ENCODE data around the gene LMO7.
"Not testable (repeated sequence)": the region's sequence is repeated elsewhere in the genome, so short reads cannot be mapped to it uniquely, and the experiment has no call there.

The LMO7 gene

DNA sequence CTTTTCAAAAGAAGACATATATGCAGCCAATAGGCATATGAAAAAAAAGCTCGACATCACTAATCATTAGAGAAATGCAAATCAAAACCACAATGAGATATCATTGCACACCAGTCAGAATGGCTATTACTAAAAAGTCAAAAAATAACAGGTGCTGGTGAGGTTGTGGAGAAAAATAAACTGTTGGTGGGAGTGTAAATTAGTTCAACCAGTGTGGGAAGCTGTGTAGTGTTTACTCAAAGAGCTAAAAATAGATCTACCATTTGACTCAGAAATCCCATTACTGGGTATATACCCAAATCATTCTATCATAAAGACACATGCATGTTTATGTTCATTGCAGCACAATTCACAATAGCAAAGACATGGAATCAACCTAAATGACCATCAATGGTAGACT lies 106.9 kb downstream of the LMO7 start:
- not testable (repeated sequence) for DNase-seq (ENCODE audit: low read depth in 2 of 2)

DNA sequence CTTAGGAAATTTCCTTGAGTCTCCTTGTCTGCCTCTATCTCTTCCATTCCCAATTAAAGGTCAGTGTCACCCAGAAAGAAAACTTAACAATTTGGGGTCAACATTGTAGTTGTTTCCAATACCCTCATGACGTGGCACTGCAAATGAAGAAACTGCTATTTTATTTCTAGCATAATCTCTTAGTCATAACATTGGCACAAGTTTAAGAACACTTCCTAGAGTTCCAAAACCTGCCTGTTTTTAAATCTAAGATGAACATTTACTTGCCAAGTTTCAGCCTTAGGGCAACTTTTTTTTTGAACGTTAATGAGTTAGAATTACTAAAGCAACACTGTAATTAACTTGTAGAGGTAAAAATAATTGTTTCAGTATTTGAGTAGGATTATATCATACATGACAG lies 108.0 kb downstream of the LMO7 start:
- no peak for DNase-seq (ENCODE audit: low read depth in 2 of 2)

DNA sequence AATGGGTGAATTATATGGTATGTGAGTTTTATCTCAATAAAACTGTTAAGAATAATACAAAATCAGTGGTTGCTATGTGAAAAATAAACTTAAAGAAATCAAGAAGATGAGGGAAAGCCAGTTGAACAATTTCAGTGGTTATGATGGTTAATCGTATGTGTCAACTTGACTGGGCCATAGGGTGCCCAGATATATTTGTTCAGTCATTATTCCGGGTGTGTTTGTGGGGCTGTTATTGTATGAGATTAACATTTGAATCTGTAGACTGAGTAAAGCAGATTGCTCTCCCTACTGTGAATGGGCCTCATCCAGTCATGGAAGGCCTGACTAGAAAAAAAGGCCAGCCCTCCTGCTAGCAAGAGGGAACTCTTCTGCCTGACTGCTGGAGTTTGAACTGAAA lies 109.3 kb downstream of the LMO7 start:
- no peak for DNase-seq (ENCODE audit: low read depth in 2 of 2)

DNA sequence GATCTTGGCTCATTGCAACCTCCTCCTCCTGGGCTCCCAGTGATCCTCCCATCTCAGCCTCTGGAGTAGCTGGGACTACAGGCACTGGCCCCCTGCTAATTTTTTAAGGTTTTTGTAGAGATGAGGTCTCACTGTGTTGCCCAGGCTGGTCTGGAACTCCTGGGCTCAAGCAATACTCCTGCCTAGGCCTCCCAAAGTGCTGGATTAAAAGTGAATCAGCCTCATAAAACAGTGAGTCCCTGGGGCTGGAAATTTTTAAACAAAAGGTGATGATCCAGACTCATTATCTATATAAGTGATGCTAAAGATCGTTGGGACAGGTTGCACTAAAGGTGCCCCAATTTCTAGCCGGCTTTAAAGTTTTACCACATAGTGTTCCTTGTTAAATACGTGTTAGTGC lies 112.7 kb downstream of the LMO7 start:
- DNase-seq (ENCODE audit: low read depth in 2 of 2), result no peak

DNA sequence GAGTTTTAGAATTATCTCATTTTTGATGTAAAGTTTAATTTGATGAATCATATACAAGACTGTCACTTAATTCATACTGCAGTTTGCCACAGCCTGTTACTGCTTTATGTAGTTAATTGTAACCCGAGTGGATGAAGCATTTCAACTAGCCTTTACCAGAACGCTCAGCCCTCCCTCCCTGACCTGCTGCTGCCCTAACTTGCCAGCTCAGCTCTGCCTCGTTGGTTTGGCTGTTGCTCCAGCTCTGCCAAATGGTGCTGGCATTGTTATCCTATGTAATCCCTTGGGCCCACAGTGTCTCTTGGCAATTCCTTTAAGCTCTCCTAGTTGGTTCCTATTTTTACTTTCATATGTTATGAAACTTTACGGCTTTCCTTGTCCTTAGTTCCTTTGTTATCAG lies 113.3 kb downstream of the LMO7 start:
- no peak for DNase-seq (ENCODE audit: low read depth in 2 of 2)

DNA sequence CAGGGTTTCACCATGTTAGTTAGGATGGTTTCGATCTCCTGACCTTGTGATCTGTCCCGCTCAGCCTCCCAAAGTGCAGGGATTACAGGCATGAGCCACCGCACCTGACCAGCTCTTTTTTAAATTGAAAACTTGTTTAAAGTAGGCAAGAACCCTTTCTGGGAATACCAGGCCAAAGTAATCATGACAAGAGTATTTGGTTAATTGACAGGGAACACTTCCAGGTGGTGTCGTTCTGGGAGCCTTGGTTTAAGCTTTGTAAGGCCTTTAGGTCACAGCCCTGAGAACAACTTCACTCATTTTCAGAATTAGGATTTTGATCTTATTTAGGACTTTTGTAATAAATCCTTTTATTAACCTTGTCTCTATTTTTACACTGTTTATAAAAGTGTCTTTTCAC lies 115.2 kb downstream of the LMO7 start:
- DNase-seq (ENCODE audit: low read depth in 2 of 2), result no peak

DNA sequence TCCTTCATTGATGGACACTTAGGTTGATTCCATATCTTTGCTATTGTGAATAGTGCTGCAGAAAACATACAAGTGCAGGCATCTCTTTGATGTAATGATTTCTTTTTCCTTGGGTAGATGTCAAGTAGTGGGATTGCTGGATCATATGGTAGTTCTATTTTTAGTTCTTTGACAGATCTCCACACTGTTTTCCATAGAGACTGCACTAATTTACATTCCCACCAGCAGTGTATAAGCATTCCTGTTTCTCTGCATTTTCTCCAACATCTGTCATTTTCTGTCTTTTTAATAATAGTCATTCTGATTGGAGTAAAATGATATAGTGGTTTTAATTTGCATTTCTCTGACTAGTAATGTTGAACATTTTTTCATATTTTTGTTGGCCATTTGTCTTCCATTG lies 116.7 kb downstream of the LMO7 start:
- DNase-seq (ENCODE audit: low read depth in 2 of 2), result no peak

DNA sequence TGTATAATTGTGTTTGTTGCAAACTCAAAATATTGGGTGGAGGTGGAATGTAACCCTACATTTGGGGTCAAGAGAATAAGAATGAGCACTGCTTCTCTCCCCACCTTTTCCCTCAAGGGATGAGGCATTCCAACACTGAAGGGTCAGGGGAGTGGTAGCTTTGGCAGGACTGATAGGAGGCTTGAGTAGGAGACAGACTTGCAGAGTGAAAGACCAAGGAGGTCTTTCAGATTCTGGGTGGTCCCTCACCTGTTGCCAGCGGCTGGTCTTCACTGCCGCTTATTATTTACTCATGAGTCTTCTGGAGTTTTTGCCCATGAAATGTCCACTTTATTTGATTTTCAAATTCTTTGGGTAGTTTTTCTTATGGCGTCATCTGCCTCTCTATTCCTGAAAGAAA lies 118.8 kb downstream of the LMO7 start:
- DNase-seq (ENCODE audit: low read depth in 2 of 2), result no peak

DNA sequence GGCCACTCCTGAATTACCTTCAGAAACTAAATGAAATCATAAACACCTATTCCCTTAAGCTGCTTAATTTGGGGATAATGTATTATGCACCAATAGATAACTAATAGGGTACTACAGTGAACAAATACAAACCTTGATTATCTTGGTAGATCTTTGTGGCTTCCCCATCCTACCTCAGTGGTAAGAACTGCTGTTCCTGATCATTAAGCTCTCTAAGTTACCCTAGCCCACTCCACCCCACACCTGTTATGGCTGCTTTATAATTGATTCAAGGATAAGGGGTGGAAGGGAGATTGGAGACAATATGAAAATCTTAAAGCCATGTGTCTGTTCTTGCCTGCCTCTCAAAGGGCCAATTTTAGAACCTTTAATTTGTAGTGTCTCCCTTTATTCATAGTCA lies 121.2 kb downstream of the LMO7 start:
- no peak for DNase-seq (ENCODE audit: low read depth in 2 of 2)

DNA sequence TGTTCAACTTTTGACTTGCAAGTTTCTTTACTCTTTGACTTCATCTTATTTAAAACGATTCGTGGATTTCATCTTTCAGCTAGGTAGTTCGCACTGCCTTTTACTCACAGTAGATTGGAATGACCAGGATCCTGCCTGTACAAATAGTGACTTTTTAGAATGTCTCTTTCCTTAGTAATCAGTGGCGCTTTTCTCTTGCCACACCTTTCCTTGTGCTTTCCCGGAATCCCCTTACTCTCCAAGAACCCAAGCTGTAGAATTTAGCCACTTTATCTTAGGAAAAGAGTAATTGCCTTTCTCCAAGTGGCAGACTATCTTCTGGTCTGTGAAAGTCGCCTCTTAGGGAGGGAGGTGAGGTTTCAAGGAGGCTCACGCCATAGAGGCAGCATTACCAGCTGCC lies 123.4 kb downstream of the LMO7 start:
- DNase-seq (ENCODE audit: low read depth in 2 of 2), result no peak

DNA sequence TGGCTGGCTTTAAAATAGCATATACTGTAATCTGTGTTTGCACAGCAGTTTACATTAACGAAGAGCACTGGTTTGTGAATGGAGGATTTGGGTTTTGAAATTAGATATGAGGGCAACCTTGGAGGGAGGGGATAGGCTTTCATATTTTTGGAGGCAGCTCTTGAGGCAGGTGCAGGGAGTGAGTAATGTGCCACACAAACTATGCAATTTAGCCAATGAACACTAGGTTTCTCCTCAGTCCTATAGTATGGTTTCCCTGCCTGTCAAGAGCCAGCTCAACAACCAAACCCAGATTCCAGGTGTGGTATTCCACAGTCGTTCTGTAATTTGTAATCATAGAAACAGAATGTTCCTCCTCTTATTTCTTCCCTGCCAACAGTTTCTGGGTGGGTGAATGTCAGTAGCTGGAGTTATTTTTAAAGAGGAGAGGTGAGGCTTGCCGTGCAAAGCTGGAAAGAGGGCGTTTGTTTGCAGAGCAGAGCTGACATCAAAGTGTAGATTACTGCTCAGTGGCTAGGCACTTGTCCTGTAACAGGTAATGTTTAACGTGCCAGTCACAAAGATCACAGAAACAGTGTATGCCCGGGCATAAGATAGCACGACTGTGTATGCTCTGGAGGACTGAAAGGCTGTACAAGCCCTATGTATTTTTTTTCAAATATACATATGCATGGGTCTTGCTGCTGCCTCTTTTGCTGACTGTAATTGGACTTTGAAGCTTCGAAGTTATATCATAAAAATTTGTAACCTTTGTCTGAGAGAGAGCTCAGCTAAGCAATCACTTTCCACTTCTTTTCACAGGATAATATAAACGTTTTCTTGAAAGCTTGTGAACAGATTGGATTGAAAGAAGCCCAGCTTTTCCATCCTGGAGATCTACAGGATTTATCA lies 124.2 kb downstream of the LMO7 start:
- DNase-seq (ENCODE audit: low read depth in 2 of 2), result no peak

DNA sequence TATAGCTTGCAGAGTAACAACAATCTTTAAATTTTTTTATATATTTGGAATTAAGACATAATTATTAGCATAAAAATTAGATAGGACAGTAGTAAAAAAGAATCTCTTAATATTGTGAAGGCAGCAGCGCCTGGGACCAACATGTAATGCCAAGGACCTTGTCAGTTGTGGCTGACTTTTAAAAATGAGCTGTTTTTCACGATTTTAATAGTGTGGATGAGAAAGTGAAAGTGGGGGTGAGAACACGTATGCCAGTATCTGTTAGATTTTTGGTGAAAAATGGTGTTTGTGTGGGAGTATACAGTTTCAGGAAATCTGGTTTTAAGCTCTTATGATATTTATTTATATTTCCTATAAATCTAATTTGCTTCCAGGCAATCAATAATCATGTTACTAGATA lies 125.2 kb downstream of the LMO7 start:
- no peak for DNase-seq (ENCODE audit: low read depth in 2 of 2)

DNA sequence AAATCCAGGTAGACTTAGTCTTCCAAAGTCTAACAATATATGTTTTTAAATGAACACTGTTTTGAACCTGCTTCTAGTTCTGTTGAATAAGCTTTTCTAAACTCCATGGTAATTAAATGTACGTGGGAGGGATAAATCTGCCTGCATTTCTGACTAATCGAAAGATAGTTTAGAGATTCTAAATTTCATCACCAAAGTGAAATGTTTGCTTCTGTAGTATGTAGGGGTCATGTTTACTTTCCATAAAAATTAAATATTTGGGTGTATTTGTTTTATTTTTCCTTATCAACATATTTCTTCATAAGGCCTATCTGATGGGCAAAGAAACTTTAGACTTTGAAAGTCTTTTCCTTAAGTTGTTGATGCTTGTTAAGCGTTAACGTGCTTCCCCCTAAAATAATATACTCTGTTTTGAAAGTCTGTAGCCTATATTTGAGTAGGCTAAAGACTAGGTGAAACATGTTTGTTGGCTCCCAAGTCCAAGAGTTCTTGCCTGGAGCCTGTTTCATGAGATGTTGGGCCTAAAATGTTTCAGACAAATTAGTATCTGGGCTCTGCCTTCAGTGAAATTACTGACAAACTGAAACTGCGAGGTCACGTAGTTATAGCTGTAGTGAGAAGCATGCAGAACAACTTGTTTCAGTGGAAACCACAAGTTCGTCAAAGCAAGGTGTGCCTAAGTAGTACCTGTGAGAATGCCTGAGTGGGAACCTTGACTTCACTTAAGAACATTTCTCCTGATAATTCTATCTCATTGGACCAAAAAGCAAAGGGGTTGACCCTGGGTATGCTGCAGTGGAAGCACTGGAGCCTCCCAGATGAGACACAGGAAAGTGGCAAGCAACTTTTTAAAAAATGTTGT lies 126.2 kb downstream of the LMO7 start:
- no peak for DNase-seq (ENCODE audit: low read depth in 2 of 2)

DNA sequence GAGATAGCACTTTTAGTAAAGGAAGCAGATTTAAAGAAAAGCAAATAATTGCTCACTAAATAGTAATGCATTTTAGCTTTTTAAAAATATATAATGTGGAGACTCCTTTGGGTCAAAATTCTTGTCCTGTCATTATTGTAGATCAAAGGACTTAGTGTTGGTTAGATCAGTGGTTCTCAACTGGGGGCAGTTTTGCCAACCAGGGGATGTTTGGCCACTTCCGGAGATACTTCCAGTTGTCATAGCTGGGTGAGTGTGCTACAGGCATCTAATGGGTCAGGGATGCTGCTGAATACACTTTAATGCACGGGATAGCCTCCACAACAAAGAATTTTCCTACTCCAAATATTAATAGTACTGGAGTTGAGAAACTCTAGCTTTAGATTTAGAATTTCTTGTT lies 126.8 kb downstream of the LMO7 start:
- no peak for DNase-seq (ENCODE audit: low read depth in 2 of 2)

DNA sequence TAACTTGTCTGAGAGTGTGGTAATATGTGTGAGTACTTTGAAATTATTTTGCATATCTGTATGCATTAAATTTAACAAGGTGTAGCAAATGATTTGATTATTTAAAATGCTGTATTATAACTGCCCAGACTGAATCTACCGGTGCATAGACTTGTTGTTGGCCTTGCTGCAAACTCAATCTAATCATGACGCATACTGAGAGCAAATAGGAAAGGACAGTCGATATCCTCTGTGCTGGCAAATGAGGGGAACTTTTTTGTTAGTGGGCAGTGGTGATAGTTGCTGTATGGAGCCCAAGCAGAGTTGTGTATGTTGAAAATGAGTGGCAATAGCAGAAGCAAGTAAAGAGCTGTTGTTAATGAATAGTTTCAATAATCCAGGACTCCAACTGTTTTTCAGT lies 127.4 kb downstream of the LMO7 start:
- no peak for DNase-seq (ENCODE audit: low read depth in 2 of 2)

DNA sequence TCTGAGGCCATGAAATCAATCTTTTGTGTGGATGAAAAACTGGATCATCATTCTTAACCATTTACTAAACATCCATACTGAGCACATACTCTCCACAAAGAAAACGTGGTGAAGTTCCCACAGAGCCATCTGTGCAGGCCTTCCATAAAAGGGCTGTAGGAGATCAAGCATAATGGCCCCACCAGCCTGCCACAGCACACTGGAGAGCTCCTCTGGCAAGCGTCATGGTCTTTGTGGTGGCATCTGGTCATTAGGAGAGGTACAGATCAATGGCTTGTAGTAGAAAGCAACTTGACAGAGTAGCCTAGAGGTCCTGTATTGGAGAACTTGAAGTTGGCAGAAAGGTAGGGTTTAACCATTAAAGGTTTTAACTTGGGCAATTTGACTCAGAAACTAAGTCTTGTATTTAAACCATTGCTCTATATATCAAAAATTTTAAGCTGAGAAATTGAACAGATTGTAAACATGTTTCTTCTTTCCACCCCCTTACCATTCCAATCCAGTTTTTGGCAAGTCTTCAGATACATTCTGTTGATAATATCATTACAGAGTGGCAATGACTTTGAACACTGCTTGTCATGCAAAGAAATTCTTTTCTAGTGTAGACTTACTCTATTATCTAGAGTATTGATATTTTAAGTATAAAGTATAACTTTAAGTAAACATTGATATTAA lies 128.3 kb downstream of the LMO7 start:
- DNase-seq (ENCODE audit: low read depth in 2 of 2), result no peak

DNA sequence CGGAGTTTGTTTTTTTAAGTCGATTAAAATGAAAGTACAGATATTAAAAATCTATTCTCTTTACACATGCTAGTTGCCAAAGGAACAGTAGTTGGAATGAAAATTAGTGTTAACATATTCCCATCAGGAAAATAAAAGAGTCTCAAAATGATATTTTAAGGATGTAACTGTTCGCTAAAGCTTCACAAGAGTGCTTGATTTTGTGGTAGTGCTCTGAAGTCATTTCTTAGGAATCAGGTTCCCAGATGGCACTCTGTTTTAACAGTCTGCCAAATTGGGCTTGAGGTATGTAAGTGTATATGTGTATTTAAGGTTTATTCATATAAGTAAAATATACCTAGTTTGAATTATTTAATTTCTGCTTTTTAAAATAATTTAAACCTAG lies 128.8 kb downstream of the LMO7 start:
- no peak for DNase-seq (ENCODE audit: low read depth in 2 of 2)

DNA sequence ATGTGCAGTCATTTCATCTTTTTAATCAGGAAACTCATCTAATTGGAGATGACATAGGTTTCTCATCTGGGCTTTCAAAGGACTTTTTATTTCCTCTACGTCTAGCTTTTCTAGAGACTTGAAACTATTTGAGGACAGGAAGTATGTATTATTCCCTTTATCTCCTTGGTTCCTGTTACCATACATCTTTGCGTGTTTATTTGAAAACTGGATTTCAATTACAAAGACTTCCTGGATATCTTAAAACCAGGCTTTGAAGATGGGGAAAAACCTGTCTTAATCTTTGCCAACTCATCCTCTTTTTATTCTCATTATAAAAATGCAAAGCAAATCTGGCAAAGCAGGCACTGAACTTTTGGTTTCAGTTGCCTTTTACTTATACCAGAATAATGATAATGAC lies 130.5 kb downstream of the LMO7 start:
- DNase-seq (ENCODE audit: low read depth in 2 of 2), result no peak

DNA sequence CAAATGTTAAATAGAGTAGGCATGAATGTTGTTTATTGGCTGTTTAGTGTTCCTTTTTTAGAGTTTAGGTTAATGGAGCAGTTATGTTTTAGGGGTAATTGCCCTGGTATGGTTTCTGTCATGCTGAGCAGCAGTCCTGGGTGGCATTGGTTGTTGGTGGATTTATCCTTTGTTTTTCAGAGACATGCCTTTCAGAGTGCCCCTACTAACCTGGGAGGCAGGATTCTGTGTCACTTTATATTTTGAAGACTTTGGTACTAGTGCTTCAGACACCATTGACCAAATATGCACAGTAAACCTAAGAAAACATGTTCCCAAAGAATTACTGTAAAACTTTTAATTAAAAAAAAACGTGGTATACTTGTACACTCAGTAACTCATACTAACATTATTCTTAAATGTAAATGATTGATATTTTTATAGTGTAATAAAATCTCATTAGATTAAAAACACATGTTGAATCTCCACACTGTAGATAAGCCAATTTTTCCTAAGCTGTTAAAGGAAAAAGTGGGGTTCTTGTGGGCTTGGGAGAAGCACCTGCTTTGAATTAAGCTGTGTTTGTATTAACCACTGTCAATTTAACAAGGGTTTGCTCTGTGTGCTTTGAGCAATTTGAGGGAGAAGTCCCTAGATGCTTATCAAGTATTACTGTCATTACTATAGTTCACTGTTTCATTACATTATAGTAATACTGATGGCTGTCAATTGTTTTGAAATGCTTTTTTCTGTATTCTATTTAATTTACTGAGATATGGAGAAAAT lies 133.2 kb downstream of the LMO7 start:
- no peak for DNase-seq (ENCODE audit: low read depth in 2 of 2)

DNA sequence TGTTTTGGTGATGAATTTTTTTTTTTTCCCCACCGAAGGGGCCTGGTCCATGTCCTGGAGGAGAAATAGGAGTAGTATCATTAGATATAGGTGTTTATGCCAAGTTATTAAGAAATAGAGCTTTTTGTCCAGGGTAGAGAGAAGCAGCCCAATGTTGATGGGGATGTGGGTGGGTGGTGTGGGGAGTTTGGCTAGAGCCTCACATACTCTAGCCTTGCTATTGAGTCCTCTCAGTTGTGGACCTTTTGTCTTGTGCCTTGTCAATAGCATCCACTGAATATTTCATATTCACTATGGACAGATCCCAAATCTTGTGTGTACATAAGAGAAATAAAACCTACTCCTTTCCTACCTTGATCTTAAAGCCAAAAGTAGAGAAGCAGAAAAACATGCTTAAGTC lies 134.0 kb downstream of the LMO7 start:
- DNase-seq (ENCODE audit: low read depth in 2 of 2), result no peak

DNA sequence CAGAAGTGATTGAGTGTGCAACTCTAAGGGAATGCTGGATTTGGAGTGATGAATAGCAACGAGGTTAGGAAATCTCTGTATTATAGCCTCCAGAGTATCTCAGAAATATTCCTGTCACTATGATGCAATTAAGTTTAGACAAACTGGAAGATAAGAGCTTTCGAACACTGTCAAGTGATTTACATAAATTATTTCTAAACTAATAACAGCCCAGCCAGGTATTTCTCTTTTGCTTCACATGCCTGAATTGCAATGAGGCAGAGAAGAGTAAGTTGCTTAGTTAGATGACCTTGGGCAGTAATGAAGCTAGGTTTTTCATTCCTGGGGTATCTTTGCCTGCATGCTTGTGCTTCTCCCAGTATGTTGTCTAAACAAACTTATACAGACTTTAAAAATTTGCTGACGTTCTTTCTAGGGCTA lies 134.5 kb downstream of the LMO7 start:
- no peak for DNase-seq (ENCODE audit: low read depth in 2 of 2)

DNA sequence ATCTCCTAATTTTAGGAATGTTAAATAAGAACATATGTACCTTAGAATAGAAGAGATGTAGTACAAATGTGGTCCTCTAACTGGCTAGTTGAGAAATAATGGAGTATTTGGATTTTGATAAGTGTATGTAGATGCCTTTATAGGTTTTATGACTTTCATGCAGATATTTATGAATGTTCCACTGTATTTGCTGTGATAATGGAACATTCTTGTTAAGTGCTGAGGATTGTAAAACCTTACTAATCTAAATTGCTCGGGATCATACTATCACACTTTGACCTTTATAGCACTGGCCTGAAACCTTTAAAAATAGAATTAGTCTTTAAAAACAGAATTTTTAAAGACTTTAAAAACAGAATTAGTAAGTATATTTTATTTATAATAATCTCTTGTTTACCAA lies 135.1 kb downstream of the LMO7 start:
- DNase-seq (ENCODE audit: low read depth in 2 of 2), result no peak
